ENCODE results near the gene BTNL9.
A peak's percentile ranks its signal among the peaks of the same experiment; 100 is the strongest.
"Not testable (repeated sequence)": the region's sequence is repeated elsewhere in the genome, so short reads cannot be mapped to it uniquely, and the experiment has no call there.

The BTNL9 gene

DNA sequence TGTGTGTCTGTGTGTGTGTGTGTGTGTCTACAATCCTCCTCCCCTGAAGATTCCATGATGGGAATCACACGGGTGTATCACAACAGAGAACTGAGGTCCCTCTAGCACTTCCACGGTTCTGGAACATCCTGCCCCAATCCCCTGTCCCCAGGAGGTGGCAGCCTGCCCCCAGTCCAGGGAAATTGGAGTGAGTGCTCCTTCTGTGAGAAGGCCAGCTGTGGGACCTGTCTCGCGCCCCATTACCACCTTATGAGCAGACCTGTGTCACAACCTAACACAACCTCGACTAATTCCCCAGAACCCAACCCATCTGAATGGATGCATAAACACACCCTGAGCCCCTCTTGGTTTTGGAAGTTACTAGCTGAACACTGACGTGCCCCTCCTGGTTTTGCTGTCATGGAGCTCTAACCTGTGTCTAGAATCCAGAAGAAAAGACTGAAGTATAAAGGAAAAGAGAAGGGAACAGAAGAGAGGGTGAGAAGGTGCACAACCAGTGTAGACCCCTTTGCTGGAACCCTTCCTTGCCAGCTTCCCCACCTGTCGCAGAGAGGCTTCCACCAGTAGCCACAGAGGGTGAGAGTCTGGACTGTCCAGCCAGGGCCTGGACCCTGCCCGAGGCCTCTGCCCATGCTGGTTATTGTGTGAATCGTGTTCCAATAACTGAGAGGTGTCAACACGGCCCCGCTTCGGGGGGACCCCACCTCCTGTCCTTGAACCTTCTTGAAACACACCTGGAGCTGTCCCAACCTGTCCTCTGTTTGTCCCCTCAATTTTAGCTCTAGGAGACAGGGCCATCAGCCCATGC, 3.4 kb downstream of the BTNL9 start:
- DNase-seq = peak; percentile 47

DNA sequence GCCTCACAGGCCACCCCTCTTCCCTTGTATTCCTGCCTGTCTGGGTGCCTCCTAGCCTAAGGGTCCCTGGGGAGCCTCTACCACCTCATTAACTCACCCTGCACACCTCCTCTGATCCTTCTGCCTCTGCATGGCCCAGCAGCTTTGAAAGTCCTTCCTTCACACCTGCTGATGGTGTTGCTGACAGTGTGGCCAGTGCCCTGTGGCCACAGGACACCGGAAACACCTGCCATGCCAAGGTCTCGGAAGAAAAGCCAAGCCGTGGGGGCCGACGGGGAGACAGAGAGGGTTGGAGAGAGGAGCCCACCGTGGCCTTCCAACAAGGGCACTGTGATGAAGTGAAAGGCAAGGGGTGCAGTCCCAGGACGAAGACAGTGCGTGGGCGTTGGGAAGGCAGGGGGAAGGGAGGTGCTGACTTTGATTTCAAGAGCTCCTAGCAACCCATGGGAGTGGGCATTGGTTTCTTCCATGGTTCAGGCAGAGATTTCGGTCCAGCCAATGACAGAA, 4.1 kb downstream of the BTNL9 start:
- DNase-seq = peak; percentile 46

DNA sequence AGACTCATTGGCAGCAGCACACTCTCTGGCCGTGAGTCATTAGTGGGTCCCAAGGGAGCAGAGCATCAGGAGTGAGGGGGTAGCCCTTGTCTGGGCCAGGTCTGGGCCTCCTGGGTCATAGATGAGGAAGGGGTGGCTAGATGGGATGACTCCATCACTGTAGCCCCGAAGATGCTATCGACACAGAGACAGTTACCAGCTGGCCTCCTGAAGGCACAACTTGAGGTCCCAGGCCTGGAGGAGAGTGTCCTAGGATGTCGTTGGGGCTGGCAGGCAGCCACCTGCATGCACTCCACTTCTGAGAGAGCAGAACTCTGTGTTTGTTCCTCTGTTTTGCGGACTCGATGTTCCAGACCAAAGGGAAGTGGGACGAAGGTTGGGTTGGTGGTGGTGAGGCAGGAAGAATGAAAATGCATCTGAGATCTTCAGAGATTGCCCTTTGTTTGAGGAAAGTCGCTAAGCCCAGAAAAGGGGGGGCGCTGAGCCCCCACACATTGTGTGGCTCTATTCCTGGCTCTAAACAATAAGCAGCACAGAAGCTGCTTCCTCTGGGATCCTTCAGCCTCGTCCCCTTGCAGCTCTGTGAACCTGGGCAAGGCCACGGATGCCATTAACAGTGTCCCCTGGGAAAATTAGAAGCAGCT, 4.7 kb downstream of the BTNL9 start:
- DNase-seq = peak; percentile 26

DNA sequence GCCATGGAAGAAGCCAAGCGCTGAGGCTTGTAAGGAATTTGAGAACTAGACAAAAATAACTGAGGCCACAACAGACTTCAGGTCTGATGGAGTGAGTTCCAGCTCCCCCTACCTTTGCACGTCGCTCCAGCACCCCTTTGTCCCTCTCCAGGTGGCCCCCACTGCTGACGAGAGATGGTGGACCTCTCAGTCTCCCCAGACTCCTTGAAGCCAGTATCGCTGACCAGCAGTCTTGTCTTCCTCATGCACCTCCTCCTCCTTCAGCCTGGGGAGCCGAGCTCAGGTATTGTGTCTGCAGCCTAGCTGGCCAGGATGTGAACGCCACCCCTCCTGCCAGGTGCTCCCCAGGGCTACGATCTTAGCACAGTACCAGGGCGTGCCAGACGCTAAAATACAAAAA, 5.2 kb downstream of the BTNL9 start:
- DNase-seq = peak; percentile 45

DNA sequence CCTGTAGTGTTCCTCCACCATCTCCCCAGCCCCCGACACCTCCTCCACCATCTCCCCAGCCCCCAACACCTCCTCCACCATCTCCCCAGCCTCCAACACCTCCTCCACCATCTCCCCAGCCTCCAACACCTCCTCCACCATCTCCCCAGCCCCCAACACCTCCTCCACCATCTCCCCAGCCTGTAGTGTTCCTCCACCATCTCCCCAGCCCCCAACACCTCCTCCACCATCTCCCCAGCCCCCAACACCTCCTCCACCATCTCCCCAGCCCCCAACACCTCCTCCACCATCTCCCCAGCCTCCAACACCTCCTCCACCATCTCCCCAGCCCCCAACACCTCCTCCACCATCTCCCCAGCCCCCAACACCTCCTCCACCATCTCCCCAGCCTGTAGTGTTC, 5.8 kb downstream of the BTNL9 start:
- DNase-seq = not testable (repeated sequence)

DNA sequence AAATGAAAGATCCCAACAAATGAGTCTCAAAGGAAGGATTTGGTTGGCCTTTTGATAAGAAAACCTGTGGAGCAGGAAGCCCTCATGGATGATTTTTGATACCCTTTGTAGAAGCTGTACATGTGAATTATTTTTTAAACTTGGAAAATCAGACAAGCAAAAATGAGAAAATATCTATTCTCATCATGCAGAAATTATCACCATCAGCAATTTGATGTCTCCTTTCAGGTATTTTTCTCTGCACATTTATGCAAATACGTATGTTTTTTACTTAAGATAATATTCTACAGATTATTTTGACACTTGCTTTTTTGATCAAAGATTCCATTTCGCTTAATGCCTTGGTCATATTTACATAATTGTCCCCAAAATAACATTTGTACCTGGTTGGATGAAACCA, 7.2 kb downstream of the BTNL9 start:
- DNase-seq = no peak

DNA sequence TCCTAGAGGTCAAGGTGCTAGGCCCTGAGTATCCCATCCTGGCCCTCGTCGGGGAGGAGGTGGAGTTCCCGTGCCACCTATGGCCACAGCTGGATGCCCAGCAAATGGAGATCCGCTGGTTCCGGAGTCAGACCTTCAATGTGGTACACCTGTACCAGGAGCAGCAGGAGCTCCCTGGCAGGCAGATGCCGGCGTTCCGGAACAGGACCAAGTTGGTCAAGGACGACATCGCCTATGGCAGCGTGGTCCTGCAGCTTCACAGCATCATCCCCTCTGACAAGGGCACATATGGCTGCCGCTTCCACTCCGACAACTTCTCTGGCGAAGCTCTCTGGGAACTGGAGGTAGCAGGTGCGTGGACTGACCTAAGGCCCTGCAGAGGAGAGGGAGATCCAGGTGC, 7.9 kb downstream of the BTNL9 start:
- no peak for DNase-seq

DNA sequence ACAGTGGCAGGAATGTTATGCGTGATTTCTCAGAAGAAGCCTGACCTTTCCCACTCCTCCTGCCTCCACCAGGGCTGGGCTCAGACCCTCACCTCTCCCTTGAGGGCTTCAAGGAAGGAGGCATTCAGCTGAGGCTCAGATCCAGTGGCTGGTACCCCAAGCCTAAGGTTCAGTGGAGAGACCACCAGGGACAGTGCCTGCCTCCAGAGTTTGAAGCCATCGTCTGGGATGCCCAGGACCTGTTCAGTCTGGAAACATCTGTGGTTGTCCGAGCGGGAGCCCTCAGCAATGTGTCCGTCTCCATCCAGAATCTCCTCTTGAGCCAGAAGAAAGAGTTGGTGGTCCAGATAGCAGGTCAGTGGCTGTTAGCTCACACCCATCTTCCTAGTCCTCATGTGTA, 9.9 kb downstream of the BTNL9 start:
- no peak for DNase-seq

DNA sequence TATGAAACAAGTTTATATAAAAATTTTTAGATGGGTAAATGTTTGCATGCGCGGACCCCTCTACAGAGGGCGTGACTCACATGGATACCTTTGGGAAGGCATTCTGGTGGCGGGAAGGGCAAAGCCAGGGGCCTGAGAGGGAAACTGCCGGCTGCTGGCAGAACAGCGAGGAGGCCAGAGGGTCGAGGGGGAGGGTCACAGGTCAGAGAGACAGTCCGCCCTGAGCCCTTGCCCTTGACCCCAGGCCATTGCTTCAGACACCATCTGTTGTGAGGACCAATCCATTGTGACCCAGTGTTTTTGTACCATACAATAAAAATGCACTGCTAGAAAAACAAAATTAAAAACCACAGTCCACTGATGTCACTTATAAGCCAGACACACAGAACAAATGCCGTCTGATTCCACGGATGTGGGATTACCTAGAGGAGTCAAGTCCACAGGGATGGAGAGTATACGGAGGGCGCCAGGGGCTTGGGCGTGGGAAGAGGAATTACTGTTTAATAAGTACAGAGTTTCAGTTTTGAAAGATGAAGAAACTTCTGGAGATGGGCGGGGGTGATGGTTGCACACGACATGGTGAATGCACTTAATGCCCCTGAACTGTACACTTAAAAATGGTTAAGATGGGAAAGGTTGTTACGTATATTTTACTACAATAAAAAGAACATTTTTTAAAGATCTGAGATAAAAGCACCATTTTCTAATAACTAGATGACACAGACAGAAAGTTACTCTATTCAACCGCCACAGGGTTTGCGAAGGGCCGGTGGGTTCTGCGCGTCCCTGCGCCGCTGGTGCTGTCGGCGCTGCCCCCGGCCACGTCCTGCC, 12.0 kb downstream of the BTNL9 start:
- DNase-seq = no peak

DNA sequence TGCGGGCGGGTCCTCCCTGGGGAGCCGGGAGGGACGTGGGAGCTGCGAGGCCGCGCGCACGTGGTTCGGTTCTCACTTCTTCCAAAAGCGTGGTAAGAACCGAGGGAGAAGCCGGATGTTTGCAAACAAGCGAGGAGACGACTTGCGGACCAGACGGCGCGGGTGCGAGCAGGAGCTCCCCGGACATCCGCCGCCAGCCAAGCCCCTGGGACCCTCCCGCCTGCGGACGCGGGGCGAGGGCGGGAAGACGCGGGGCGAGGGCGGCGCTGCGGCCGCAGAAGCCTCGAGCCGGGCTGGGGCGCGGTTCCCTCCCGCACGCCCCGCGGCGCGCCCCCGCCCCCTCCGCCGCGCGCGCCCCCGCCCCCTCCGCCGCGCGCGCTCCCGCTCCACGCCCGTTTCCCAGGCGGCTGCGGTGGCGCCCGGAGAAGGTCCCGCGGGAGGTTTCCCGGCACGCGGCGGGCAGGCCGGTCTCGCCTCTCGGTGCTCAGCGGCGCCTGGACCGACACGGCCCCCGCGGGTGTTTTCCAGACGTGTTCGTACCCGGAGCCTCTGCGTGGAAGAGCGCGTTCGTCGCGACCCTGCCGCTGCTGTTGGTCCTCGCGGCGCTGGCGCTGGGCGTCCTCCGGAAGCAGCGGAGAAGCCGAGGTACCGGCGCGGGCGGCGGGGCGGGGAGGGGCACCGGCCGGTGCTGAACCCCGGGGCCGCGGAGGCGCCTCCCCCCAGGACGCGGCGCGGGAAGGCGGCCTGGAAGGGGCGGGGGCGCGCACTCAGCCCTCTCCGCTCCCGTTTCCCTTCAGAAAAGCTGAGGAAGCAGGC, 12.8 kb downstream of the BTNL9 start:
- DNase-seq = peak; percentile 51

DNA sequence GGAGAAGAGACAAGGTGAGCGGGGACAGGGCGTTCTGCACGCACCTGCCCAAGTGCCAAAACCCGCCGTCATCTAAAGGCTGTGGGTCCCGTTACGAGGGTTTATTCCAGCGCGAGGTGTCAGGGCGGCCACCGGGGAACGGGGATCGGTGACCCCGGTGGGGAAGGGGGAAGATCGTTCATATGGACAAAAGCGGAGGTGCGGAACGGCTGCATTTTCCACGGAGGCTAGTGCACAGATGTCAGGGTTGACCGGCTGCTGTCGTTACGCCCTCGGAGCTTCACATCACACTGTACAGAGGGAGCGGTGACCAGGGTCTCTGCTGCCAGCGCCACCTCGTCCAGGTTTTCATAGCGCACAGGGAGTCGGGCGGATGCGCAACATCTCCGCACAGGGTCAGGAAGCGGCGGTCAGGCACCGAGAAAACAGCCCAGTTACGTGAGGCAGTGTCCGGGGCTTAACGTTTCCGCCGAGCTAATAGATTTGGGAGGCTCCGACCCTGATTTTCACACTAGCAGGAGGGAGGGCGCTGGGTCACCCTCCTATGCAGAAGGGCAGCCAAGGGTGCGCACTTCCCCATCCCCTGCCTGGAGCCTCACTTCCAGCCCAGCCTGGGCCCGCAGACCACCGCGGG, 13.5 kb downstream of the BTNL9 start:
- no peak for DNase-seq

DNA sequence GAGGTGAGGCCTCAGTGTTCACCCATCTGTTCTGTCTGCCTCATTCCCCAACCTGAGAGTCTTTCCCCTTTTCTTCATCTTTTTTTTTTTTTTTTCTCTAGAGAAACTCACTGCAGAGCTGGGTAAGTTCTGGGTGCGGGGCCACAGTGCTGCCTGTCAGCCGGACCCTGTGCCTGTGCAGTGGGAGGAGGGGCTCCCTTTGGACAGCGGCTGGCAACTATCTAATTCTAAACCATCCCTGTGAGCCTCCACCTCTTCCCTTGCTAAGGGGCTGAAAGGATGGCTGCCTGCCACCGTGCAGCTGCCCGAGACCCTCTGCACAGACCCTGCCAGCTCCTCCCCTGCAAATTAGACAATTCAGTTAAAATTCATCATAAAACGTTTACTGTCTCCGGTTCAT, 14.1 kb downstream of the BTNL9 start:
- no peak for DNase-seq

DNA sequence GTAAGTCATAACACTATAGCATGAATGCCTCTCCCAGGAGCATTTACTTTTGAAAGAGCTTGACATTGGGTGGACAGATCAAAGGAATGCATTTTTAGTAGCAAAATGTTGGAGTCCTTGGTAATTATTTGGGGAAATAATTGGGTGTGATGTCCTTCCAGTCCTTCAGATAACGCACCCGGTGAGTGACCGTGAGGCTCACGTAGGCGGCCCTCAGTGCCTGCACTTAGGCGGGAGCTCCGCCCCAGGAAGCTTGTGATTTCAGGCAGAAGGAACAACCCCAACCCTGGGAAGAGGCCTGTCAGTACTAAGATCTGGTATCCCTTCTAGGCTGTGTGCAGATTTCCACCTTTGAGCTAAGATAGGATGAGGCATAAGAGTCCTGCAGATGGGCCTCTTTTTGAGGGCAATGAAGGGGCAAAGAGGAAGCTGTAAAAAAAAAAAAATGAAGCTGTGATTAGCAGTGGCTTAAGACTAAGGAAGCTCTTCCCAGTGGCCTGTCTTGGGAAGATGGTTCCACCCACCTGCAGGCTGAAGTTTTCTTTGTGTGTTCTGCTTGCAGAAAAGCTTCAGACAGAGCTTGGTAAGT, 14.9 kb downstream of the BTNL9 start:
- DNase-seq = no peak

DNA sequence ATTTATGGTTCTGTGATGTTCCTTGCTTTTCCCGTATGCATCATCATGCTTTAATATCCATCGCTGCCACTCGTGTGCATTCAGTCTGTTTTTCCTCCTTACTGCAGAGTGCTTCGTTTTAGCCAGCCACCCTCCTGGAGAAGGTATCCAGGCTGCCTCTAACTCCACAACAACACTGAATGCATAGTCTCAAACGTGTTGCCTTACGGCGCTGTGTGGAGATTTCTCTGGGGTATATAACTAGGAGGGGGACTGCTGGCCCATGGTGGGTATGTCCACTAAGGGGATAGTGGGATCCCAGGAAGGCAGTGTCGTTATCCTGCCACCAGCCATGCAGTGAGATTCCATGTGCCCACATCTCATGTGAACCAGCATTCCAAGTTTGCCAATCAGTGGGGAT, 16.4 kb downstream of the BTNL9 start:
- no peak for DNase-seq

DNA sequence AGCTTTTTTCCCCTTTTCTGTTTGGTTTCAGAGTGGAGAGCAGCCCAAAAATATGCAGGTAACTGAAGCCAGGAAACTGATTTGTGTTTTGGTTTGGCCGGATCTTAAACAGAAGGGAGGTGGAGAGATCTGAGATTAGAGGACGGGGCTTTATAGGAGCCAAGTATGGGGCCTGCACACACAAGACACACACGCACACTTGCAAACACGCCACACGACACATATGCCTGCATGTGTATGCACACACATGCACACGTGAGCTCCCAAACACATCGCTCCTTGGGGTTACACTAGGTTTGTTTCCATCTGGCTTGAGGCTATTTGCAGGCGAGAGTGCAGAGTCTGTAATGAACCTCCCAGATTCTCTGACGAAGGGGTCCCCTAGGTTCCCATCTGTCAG, 18.3 kb downstream of the BTNL9 start:
- DNase-seq = no peak

DNA sequence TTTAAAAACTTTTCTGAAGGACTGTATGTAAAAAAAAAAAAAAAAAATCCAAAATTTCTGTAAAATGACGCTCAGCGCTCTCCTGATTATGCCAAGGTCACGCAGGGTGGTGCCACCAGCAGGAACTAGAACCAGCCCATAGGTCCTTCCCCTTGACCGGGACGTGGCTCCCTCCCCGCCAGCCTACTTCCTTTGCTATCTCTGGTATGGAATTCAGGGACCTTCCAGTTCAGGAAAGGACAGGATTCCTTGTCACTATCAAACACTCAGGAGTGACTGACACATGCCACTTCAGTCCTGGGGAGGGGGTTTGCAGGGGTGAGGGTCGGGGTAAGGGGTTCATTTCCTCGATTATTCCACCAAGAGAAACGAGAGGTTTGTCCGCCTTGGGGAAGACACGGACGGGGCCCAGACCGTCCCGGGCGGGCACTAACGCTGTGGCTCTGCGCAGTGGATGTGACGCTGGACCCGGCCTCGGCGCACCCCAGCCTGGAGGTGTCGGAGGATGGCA, 18.8 kb downstream of the BTNL9 start:
- DNase-seq = no peak

DNA sequence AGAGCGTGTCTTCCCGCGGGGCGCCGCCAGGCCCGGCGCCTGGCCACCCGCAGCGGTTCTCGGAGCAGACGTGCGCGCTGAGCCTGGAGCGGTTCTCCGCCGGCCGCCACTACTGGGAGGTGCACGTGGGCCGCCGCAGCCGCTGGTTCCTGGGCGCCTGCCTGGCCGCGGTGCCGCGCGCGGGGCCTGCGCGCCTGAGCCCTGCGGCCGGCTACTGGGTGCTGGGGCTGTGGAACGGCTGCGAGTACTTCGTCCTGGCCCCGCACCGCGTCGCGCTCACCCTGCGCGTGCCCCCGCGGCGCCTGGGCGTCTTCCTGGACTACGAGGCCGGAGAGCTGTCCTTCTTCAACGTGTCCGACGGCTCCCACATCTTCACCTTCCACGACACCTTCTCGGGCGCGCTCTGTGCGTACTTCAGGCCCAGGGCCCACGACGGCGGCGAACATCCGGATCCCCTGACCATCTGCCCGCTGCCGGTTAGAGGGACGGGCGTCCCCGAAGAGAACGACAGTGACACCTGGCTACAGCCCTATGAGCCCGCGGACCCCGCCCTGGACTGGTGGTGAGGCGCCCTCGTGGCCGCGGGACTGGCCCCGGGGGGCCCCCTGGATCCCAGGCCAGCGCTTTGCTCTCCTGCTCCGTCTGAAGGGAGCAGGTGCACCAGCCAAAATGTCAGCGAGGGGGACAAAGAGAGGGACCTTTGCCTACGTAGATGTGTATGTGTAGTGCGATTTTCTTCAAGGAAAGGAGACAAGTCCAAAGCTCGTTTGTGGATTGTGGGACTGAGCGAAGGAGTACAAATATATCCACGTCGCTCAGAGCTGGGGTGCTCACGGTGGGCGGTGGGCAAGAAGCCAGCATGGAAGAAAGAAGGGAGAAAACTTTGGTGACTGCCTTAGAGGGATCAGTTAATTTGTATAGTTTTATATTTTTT, 19.5 kb downstream of the BTNL9 start:
- DNase-seq = no peak

DNA sequence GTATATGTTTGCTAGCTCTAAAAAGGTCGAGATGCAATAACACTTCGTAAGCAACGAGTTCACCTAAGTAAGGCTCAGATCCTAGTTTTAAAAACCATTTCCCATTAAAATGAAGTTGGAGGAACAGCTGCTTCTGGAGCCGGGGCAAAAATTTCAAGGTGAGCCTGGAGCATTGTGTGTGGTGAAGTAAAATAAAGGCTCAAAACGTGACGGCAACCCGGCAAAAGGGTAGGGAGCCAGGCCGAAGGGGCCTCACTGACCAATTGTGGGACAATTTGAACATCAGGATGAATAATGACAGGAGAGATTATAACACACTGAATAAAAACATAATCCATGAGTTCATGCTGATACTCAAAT, 20.1 kb downstream of the BTNL9 start:
- no peak for DNase-seq

DNA sequence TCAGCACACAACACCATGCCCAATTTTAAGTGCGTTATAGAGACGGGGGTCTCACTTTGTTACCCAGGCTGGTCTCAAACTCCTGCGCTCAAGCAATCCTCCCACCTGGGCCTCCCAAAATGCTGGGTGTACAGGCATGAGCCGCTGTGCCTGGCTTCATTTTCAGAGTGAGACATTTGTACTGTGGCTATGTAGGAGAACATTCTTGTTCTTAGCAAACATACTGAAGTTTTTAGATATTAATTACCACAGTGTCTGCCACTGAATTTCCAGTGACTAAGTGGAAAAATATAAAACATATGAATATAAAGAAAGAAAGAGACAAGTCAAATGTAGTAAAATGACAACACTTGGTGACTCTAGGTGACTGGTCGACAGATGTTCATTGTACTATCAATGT, 20.9 kb downstream of the BTNL9 start:
- DNase-seq = no peak

DNA sequence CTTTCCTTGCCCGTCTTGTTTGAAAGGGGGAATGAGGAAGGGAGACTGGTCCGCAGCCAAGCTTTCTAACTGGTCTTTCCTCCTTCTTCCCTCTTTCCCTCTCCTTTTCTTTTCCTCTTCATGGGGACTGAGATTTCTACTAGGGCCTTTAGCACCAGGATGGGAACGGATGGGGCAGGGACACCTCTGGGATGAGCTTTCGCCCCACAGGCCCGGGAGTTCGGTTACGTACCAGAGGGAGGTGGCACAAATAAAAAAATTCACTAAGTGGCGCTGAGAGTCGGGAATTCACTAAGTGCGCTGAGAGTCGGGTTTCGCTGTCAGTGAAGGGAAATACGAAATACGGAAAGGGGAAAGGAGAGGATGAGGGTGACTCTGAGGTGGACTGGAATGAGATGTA, 21.6 kb downstream of the BTNL9 start:
- peak; percentile 29 for DNase-seq

DNA sequence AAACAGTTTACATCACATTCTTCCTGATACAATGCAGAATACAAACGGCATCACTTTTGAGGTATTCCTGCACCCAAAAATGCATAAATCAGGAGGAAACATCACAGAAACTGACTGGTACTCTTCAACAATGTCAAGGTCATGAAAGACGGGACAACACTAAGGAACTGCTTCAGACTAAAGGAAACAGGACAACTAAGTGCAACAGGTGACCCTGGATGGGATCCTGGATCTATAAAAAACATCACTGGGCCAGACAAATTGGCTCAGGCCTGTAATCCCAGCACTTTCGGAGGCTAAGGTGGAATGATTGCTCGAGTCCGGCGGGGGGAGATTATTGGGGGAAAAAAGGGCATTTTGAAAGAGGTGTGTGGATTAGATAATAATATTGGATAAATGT, 22.6 kb downstream of the BTNL9 start:
- DNase-seq = no peak

Measured in islet precursor cell (in vitro differentiated cells).